M059J (cell line): ENCODE data around the gene SOX12. TPM values are rescaled to one million over a fixed set of nuclear protein-coding genes. Genes with fewer than 3 reads are reported as not detected.

Source experiments
- DNase-seq: peaks from one replicate; pipeline ENCODE4 v3.0.0-alpha.2; 2012; ENCODE audit warnings: low read depth
- total RNA-seq: library from RNA; depleted of rRNA; stranded (reverse); fragments of >200 nt; shearing (Covaris generic); gene quantifications from 2 replicates; pipeline ENCODE4 v1.2.3, GENCODE V29; 2014

The SOX12 gene
- total RNA-seq, 1 experiment from 2014 or later, result 16.5 TPM

DNA sequence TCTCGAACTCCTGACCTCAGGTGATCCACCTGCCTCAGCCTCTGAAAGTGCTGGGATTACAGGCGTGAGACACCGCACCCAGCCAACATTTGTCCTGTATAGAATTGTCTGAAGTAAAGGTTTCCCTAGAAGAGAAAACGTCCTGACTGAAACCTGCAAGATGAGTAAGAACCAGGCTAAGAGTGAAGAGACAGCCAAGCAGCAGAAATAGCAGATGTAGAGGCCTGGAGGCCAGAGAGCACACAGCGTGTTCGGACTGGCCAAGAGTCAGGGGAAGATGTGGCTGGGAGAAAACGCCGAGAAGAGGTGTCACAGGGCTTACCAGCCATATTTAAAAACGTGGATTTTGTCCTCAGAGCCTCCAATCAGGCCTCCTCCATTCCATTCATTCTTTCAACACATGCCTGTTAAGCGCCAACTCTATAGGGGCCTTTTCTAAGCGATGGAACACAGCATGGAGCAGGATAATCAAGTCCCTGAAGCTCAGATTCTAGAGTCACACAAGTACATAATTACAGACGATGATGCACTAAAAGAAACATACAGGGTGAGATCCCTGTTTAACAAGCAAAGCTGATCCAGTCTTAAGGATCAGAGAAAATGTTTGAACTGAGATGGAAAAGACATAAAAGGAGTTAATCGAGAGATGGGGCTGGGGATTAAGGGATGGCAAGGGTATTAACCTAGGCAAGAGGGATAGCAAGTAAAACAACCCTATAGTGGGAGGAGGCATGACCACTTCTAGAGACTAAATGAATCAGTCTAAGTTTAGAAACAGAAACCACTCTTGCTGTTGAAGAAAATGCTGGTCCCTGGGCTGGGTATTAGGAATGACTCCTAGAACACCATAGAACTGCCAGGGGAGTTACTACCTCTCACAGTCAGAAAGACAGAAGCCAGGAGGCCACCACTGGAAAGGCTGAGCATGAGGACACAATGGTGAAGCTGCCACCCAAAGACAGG, 23.2 kb upstream of the SOX12 start:
- no peak for DNase-seq

DNA sequence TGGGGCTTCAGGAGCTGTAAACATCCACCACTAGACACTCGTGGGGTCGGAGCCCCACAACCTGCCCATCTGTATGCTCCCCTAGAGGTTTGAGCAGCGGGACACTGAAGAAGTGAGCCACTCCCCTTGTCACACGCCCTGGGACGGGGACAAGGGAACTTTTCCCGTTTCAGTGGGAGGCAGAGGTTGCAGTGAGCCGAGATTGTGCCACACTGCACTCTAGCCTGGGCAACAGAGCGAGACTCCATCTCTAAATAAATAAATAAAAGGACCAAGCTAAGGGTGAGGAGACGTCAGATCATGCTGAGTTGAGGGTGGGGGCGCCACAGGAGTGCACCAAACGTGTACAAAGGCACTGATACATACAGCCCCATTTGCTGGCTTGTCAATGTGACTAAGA, 19.6 kb upstream of the SOX12 start:
- no peak for DNase-seq

DNA sequence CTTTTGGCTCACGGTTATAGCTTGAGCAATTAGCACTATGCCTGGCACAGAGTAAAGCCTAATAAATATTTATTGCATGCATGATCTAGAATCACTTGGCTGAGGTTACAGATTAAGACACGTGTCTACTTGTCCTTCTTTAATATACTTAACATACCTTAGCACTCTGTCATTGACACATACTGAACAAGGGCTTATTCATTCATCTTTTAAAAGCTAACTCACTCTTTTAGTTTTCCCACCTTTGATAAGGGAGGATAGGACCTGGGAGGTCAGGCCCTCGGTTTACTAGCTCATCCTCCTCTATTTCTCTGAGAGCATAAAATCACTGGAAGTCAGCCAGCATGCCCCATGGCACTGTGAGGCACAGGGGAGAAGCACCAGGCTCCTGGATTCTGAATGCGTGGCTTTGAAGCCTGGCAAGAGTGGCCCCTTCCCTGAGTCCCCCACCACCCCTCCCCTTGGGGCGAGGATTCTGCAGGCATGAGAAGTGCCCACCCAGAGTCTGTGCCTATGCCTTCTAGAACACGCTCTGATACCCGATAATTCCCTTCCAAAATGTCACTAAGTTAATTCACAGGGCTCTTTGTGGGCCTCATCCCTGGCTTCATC, 16.8 kb upstream of the SOX12 start:
- peak; percentile 77 for DNase-seq

DNA sequence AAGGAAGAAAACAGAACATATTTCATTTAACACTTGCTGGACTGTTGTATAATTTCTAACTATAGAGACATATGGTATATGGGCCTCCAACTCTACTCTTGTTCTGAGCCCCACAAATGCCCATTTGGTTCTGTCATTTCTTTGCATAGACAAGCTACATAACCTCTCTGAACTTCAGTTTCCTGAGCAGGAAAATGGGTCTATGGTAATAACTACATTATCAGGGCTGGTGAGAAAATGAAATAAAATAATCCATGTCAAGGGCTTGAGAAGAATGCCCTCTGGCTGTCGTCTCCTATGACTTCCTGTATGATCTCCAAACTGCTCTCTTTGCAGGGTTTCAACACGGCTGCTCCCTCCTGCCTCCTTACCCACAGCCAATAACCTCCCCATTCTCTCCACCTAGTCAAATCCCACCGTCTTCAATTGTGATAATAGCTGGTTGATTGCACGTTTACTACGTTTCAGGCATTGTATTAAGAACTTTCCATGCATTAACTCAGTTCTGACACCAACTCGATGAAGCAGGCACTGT, 16.0 kb upstream of the SOX12 start:
- peak; percentile 81 for DNase-seq

DNA sequence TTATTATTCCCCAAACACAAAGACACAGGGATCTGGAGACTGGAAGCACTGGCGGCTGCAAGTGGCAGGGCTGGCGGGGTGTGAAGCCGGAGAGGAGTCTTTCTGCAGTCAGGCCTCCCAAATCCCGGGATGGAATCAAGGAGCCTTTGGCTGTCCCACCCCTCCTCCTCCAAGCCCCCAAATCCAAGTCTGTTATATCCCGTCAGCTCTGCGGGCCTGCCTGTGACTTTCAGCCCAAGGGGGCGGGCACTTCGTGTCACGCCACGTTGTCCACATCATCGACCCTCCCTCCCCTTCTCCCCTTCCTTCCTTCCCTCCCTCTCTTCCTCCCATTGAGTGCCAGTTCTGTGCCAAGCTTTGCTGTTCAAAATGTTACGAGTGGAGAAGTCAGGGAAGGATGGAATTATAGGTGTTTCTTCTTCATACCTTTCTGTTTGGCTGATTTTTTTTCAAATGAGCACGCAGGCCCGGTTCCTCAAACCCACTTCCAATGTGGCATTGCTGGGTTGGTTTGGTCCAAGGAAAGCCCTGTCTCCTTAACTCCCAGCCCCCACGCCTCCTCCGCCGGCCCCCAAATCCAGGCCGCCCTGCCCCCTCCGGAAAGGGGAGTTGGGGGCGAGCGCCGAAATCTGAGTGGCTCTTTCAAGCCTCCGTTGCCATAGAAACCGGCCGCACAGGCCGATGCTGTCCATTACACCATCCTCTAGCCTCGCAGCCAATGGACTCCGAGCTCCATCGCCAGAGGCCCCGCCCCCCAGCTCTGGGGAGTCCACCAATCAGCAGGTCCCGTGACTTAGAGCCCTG, 15.3 kb upstream of the SOX12 start:
- DNase-seq, result peak; percentile 100

DNA sequence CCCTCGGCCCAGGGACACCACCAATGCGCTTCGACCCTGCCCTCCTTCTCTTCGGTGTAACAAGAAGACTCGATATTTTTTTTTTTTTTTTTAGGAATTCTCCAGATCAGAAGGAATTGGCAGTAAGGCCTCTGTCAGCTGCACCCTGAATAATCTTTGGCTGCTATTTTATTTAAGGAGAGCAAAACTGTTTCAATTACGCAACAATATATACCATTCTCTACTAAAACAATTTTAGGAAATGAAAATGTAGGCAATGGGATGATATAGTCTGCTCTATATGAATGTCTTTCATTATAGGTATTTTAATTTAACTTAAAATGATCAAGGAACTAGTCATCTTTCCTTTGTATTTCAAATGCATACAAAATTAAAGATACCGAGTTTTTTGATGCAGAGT, 14.7 kb upstream of the SOX12 start:
- no peak for DNase-seq

DNA sequence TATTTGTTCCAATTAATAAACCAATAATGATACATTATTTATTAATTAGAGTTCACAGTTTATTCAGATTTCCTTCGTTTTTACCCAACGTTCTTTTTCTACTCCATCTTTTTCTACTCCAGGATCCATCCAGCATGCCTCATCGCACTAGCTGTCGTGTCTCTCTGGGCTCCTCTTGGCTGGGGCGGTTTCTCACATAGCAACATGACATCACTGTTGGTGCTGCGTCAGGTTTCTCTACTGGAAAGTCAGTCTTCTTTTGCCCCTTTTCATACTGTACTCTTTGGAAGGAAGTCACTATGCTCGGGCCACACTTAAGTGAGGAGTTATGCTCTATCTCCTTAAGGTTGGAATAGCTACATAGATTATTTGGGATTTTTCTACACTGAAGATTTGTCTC, 13.7 kb upstream of the SOX12 start:
- DNase-seq, result no peak

DNA sequence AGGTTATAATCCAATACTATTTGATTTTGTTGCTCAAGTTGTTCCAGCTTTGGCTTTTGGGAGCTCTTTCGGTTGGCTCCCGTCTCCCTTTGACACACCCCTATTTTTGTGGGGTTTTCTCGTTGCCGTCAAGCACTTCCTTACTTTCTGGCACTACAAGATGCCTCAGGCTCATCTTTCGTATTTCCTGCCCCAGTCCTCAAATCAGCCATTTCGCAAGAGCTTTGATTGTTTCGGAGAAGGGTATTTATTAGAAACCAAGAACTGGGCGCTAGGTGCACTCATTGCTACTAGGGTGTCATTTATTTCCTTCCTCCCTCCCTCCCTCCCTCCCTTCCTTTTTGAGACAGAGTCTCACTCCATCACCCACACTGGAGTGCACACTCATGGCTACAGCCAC, 13.3 kb upstream of the SOX12 start:
- no peak for DNase-seq

DNA sequence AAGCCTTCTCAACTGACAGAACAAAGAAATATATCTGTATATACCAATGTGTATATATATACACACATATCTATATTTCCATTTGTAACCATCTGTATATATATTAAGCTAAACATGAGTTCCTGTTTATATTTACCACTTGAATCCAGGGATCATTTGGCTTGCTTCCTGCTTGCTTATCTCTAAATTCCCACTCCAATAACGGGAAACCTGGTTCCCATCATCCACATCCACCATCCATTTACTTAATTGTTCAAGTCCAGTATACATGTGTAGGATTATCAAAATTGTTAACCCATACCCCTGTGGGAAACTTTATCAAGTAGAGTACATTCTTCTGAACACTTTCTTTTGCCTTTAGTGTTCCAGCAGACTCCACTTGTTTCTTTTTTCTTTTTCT, 12.5 kb upstream of the SOX12 start:
- no peak for DNase-seq

DNA sequence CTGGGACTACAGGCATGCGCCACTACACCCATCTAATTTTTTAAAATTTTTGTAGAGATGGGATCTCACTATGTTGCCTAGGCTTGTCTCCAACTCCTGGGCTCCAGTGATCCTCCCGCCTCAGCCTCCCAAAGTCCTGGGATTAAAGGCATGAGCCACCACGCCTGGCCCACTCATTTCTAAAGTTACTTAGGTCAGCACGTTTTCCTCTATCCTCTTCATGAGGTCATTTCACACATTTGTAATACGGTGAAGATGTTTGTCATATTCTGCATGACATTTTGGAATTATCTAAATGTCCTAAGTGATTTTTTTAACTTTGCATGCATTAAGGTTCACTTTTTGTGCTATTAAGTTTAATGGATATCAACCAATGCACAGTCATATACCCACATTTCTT, 11.9 kb upstream of the SOX12 start:
- DNase-seq, result no peak

DNA sequence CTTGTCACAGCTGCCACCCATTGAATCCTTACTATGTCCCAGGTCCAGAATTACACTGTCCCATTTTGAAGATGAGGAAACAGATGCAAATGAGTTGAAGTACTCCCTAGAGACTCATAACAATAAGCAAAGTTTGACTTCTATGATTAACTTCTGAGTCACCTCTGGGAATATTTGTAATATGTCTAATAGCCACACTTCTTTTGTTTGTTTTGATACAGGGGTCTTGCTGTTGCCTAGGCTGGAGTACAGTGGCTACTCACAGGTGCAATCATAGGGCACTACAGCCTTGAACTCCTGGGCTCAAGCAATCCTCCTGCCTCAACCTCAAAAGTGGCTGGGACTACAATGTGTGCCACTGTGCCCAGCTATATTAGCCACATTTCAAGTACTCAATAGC, 11.4 kb upstream of the SOX12 start:
- peak; percentile 94 for DNase-seq

DNA sequence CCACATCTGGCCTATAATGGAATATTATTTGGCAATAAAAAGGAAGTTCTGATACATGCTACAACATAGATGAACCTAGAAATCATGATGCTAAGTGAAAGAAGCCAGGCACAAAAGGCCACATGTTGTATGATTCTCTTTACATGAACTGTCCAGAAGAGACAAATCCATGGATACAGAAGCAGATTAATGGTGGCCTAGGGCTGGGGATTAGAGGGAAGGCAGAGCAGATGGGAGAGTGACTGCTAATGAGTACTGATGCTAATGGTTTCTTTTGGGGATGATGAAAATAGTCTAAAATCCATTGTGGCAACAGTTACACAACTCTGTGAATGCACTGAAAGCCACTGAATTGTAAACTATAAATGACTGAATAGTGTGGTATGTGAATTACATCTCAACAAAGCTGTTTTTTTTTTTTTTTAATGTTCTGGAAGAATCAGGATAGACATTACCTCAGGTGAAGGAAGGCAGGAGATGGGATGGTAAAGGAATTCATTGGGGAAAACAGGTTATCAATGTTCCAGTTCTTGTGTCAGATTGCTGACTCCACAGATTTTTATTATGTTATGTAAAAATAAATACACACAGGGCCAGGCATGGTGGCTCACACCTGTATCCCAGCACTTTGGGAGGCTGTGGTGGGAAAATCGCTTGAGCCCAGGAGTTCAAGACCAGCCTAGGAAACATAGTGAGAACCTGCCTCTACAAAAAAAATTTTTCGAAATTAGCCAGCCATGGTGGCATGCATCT, 8.9 kb upstream of the SOX12 start:
- peak; percentile 54 for DNase-seq

DNA sequence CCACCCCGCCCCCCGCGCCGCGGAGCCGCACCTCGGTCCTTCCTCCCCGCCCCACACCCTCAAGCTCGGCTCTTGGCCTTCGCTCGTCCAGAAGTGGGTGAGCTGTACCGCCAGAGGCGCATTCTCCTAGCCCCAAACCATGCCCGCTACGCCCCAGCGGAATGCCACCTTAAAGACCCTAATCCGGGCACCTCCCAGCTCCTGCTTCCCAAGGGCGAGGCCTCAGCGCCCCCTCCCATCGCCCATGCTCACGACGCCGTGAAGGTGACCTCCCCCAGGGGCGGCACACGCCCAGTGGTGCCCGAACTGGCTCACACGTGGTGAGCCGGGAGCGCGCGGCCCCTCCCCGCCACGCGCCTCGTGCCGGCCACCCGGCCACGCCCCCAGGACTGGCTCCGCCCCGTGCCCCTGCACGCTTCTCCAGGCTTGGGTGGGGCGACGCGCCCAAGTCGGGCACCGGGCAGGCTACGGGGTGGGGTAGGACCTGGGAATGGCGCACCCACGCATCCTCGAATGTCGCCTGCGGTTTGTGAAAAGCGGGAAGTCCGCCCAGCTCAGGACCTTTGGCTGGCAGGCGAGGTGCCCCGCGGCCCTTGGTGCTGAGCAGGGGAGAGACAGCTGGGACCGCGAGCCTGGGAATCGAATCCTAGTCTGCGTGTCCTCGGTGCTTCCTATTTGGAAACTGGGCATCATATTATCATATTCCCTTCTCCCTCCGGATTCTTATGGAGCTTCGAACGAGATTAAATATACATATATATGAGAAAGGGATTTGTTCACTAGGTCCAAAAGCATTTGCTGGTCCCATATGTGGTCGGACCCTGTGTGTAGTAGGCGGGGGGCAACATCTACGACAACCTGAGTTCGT, 941 bp upstream of the SOX12 start:
- DNase-seq, result peak; percentile 94

DNA sequence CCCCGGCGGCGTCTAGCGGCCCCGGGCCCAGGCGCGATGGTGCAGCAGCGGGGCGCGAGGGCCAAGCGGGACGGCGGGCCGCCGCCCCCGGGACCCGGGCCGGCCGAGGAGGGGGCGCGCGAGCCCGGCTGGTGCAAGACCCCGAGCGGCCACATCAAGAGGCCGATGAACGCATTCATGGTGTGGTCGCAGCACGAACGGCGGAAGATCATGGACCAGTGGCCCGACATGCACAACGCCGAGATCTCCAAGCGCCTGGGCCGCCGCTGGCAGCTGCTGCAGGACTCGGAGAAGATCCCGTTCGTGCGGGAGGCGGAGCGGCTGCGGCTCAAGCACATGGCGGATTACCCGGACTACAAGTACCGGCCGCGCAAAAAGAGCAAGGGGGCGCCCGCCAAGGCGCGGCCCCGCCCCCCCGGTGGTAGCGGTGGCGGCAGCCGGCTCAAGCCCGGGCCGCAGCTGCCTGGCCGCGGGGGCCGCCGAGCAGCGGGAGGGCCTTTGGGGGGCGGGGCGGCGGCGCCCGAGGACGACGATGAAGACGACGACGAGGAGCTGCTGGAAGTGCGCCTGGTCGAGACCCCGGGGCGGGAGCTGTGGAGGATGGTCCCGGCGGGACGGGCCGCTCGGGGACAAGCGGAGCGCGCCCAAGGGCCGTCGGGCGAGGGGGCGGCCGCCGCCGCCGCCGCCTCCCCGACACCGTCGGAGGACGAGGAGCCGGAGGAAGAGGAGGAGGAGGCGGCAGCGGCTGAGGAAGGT, 715 bp downstream of the SOX12 start:
- peak; percentile 73 for DNase-seq

DNA sequence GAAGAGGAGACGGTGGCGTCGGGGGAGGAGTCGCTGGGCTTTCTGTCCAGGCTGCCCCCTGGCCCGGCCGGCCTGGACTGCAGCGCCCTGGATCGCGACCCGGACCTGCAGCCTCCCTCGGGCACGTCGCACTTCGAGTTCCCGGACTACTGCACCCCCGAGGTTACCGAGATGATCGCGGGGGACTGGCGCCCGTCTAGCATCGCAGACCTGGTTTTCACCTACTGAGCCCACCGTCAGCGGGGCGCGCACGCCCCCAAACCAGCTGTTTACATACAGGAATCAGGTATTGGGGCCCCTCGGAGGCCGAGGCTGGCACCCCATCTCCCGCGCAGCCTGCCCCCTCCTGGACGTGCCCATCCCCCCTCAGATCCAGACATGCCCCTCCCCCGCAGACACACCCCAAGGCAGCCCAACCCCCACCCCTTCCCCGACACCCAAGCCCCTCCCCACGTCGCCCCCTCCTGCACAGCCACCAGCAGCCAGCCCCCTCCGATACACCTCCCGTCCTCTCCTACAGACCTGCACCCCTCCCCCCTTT, 1.4 kb downstream of the SOX12 start:
- DNase-seq, result peak; percentile 73

DNA sequence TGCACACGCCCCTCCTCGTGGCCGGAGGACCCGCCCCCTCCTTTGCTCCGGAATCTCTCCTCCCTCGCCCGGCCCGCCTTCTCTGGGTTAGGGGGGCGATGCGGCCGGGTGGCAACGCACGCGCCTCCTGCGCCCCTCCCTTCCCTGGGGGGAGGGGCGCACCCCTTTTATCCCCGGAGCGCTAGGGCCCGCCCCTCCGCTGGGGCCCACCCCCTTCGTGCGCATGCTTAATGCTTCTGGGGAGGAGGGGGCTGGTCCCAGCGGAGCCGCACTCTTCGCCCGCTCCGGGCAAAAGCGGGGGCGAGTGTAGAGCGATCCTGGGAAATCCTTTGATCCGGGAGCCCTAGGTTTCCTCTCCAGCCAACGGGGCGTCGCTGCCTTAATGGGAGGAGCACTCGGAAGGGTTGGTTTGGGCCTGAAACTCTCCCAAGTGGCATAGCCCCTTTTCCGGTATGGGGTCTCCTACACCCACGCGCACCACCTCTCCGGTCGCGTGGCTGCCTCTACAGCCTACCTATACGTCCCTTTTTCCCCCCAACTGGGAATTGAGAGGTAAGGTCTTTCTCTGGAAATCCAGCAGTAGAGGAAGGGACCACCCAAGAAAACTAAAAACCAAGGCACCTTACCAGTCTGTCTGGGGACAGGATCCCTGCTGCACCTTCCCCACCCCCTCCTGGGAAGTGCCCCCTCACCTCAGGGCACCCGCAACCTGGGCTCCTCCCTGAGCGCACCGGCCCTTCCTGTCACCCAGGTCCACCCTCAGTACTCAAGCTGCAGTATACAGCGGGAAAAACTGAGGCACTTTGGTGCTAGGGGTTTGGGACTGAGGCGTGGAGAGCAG, 2.1 kb downstream of the SOX12 start:
- DNase-seq, result peak; percentile 95

DNA sequence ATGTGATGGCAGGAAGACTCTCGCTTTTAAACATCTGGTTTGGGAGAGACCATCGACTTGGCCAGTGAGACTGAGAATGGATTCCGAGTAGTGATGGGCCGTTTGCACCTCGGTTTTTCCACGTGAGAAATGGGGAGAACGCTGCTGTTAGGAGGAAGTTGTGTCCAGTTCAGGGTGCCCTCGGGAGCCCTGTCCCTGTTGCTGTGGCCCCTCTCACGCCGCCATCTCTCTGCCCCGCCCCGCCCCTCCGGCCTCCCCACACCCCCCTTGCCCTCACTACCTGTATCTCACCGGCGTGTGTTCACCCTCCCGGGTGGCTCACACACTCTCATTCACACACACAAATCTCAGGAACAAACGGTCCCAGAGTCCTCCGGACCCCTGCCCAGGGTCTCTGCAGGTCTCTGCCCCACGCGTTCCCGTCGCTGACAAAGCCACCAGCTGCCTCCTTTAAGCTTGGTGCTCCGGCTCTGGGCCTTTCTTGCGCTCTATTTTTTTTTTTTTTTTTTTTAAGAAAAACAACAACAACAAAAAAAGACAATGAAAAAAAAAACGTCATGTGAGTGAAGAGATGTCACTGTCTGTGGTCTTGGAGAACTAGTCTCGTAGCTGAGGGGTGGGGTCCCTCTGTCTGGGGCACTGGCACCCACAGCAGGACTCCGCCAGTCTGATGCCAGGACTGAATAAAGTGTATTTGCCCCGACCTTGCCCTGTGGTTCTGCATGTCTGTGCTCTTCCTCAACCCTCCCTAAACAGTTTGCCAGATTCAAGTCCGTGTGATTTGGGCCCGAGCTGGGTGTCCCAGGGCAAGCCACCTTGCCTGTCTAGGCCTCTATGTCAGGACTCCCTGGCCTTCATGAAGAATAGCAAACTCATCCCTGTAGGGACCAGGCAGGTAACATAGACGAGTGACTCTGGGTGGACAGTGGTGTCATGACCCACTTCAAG, 2.9 kb downstream of the SOX12 start:
- DNase-seq, result no peak
